HEK293T (cell line): ENCODE results near the gene CRISP2.

ENCODE experiments used
- BHLHE40 ChIP-seq: fragments of 450-650 bp; IDR thresholded peaks from 2 replicates; pipeline ENCODE4 v1.6.1; 2016; ENCODE audit warnings: mild to moderate bottlenecking, moderate library complexity, borderline replicate concordance
- ELF4 ChIP-seq: fragments of 450-650 bp; IDR thresholded peaks from 2 replicates; pipeline ENCODE4 v1.6.1; 2017; ENCODE audit warnings: antibody characterized with exemption
- FOXA1 ChIP-seq: fragments of 450-650 bp; IDR thresholded peaks from 2 replicates; pipeline ENCODE4 v1.6.1; 2016; ENCODE audit warnings: mild to moderate bottlenecking
- FOXK2 ChIP-seq: fragments of 450-650 bp; IDR thresholded peaks from 2 replicates; pipeline ENCODE4 v1.6.1; 2016; ENCODE audit warnings: mild to moderate bottlenecking
- HDGF ChIP-seq: fragments of 450-650 bp; IDR thresholded peaks from 2 replicates; pipeline ENCODE4 v1.6.1; 2017; ENCODE audit warnings: antibody characterized with exemption, borderline replicate concordance
- L3MBTL2 ChIP-seq: fragments of 450-650 bp; conservative IDR thresholded peaks from 2 replicates; pipeline ENCODE4 v1.6.1; 2016; ENCODE audit warnings: mild to moderate bottlenecking
- LEF1 ChIP-seq: fragments of 450-650 bp; IDR thresholded peaks from 2 replicates; pipeline ENCODE4 v1.6.1; 2017; ENCODE audit warnings: mild to moderate bottlenecking, borderline replicate concordance
- NFRKB ChIP-seq: fragments of 450-650 bp; IDR thresholded peaks from 2 replicates; pipeline ENCODE4 v1.6.1; 2016; ENCODE audit warnings: mild to moderate bottlenecking, moderate library complexity
- SP1 ChIP-seq: fragments of 450-650 bp; IDR thresholded peaks from 2 replicates; pipeline ENCODE4 v1.6.1; 2017
- SUZ12 ChIP-seq: fragments of 450-650 bp; IDR thresholded peaks from 2 replicates; pipeline ENCODE4 v1.6.1; 2016; ENCODE audit warnings: mild to moderate bottlenecking
- TARDBP ChIP-seq: fragments of 450-650 bp; IDR thresholded peaks from 2 replicates; pipeline ENCODE4 v1.6.1; 2016
- ZNF384 ChIP-seq: fragments of 450-650 bp; IDR thresholded peaks from 2 replicates; pipeline ENCODE4 v1.6.1; 2016

DNA sequence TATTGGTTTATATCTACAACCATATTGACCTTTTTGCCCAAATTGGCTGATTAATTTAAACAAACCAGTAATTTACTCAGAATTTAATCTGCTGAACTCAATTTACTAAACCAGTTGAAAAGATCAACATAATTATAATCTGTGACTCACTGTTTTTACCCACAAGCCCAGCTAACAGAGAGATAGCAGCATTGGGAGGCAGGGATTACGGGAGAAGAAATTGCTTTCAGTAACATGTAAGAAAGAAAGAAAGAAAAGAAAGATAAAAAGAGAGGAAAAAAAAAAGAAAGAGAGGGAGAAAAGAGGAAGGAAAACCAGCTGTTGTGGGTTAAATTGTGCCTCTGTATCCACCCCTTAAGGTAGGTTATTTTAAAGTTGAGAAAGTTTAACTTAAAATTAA, 63.4 kb downstream of the CRISP2 start:
- TF ChIP-seq ZNF384, result no peak
- no peak for TF ChIP-seq SUZ12
- no peak for TF ChIP-seq SP1
- TF ChIP-seq BHLHE40, result no peak
- TF ChIP-seq ELF4, result no peak
- no peak for TF ChIP-seq LEF1
- no peak for TF ChIP-seq FOXK2
- no peak for TF ChIP-seq TARDBP
- TF ChIP-seq NFRKB, result no peak
- no peak for TF ChIP-seq HDGF
- no peak for TF ChIP-seq FOXA1
- TF ChIP-seq L3MBTL2, result no peak
